KMS-11 (cell line): ENCODE data around the gene EXOC1.

ENCODE experiments used
- H2AFZ ChIP-seq: fragments of 200-600 bp; sonication (generic); 2 replicates; pipeline ENCODE4 v1.6.1; 2016; ENCODE audit warnings: antibody characterized with exemption, mixed run types, low read depth
- H3K27ac ChIP-seq: fragments of 200-600 bp; sonication (generic); 2 replicates; pipeline ENCODE4 v1.6.1; 2016; ENCODE audit warnings: mild to moderate bottlenecking, mixed run types
- H3K27me3 ChIP-seq: fragments of 200-600 bp; sonication (generic); 2 replicates; pipeline ENCODE4 v1.6.1; 2017; ENCODE audit warnings: mild to moderate bottlenecking, low read depth, mixed run types, moderate library complexity; ENCODE audit not compliant: insufficient read depth
- H3K36me3 ChIP-seq: fragments of 200-600 bp; sonication (generic); 2 replicates; pipeline ENCODE4 v1.6.1; 2017; ENCODE audit warnings: mild to moderate bottlenecking, mixed run types; ENCODE audit not compliant: insufficient read depth
- H3K4me1 ChIP-seq: fragments of 200-600 bp; sonication (generic); 2 replicates; pipeline ENCODE4 v1.6.1; 2016; ENCODE audit warnings: mild to moderate bottlenecking, low read depth, mixed run types; ENCODE audit not compliant: poor library complexity, severe bottlenecking
- H3K4me2 ChIP-seq: fragments of 200-600 bp; sonication (generic); 2 replicates; pipeline ENCODE4 v1.7.0; 2016; ENCODE audit warnings: mild to moderate bottlenecking, mixed run types
- H3K4me3 ChIP-seq: fragments of 200-600 bp; sonication (generic); IDR thresholded peaks from 2 replicates; pipeline ENCODE4 v1.6.1; 2017; ENCODE audit warnings: low read depth, low read length, mixed read lengths; ENCODE audit not compliant: insufficient read depth
- H3K79me2 ChIP-seq: fragments of 200-600 bp; sonication (generic); 2 replicates; pipeline ENCODE4 v1.6.1; 2016; ENCODE audit warnings: low read depth, mixed run types; ENCODE audit not compliant: insufficient read depth
- H3K9ac ChIP-seq: fragments of 200-600 bp; sonication (generic); 2 replicates; pipeline ENCODE4 v1.6.1; 2016; ENCODE audit warnings: mild to moderate bottlenecking, mixed run types
- H4K20me1 ChIP-seq: fragments of 200-600 bp; sonication (generic); 2 replicates; pipeline ENCODE4 v1.6.1; 2016; ENCODE audit warnings: mild to moderate bottlenecking, mixed run types; ENCODE audit not compliant: insufficient read depth
- TF ChIP-seq, protein P1 (sequence below): fragments of 200-600 bp; sonication (generic); conservative IDR thresholded peaks from 2 replicates; pipeline ENCODE4 v1.6.1; 2017; ENCODE audit warnings: low read depth, mild to moderate bottlenecking, antibody characterized with exemption, low read length, moderate library complexity, mixed read lengths

EXOC1 gene

DNA sequence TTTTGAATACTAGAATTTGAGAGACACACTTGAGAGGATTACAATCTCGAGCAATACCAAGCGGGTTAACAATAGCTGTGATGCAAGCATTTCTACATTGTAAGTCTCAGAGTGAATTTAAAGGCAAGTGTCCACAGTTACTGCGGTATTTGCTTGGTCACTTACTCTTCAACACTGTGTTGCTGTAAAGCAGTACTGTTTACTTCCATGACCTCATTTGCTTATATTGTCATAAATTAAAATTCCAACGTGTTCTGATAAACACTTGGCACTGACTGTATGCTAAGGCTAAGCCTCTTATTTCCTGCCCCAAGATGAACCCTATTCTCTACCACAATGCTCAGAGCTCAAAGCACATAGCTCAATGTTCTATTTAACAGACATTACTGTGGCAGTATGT, 22.7 kb upstream of the EXOC1 start:
- TF ChIP-seq, protein P1, sequence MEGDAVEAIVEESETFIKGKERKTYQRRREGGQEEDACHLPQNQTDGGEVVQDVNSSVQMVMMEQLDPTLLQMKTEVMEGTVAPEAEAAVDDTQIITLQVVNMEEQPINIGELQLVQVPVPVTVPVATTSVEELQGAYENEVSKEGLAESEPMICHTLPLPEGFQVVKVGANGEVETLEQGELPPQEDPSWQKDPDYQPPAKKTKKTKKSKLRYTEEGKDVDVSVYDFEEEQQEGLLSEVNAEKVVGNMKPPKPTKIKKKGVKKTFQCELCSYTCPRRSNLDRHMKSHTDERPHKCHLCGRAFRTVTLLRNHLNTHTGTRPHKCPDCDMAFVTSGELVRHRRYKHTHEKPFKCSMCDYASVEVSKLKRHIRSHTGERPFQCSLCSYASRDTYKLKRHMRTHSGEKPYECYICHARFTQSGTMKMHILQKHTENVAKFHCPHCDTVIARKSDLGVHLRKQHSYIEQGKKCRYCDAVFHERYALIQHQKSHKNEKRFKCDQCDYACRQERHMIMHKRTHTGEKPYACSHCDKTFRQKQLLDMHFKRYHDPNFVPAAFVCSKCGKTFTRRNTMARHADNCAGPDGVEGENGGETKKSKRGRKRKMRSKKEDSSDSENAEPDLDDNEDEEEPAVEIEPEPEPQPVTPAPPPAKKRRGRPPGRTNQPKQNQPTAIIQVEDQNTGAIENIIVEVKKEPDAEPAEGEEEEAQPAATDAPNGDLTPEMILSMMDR, result no peak
- Histone ChIP-seq H3K27me3 (no peaks in the 10 kb centered on the region), H3K4me2 (no peak overlapping the region), H3K4me3 (no peak overlapping the region), H3K79me2 (no peaks in the 10 kb centered on the region), H3K4me1 (no peaks in the 10 kb centered on the region), H3K36me3 (no peaks in the 10 kb centered on the region), H3K9ac (no peak overlapping the region), H2AFZ (no peak overlapping the region), H3K27ac (no peak overlapping the region), H4K20me1 (no peaks in the 10 kb centered on the region)

DNA sequence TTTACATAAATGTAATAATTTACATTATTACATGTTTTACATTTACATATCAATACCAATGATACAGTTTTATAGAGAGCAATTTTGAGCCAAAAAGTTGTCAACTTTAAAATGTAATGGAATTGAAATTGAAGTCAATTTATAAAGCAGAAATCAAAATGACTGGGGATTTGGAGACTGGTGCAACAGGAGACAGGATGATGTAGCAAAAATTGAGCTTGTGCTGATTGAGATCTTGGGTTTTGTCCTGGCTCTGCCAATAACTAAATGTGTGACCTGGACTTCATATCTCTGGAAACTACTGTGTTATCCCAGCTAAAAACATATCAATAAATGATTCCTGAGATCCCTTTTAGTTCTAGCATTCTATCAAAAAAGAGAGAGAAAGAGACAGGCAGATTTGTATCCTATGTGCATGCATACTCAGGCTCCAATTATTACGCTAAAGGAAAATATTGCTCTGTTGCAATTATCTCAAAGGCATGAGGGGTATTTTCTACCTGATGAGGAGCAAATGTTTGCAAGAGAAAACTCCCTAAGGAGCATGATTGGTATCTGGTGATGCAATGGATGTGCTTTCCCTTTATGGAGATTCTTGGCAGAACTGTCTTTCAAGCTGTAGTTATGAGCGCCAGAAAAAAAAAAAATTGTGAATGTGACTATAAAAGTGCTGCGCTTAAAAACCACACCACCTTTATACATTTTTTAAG, 19.2 kb upstream of the EXOC1 start:
- H3K4me1 ChIP-seq, result no peaks in the 10 kb centered on the region
- H2AFZ ChIP-seq, result no peak overlapping the region
- no peaks in the 10 kb centered on the region for H4K20me1 ChIP-seq
- no peak overlapping the region for H3K27ac ChIP-seq
- no peaks in the 10 kb centered on the region for H3K27me3 ChIP-seq
- H3K79me2 ChIP-seq, result no peaks in the 10 kb centered on the region
- no peaks in the 10 kb centered on the region for H3K36me3 ChIP-seq
- TF ChIP-seq, protein P1, result no peak
- no peak overlapping the region for H3K9ac ChIP-seq
- no peak overlapping the region for H3K4me3 ChIP-seq
- no peak overlapping the region for H3K4me2 ChIP-seq

DNA sequence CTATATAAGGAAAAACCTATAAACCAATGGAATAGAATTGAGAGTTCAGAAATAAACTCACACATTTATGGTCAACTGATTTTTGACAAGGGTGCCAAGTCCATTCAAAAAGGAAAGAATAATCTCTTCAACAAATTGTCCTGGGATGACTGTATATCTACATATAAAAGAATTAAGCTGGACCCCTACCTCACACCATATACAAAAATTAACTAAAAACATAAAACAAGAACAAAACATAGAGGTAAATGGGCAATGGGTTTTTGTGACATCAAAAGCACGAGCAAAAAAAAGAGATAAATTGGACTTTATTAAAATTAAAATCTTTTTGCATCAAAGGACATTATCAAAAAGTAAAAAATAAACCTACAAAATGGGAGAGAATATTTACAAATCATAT, 15.5 kb upstream of the EXOC1 start:
- H2AFZ ChIP-seq, result no peak overlapping the region
- no peak overlapping the region for H3K4me2 ChIP-seq
- no peaks in the 10 kb centered on the region for H3K4me1 ChIP-seq
- TF ChIP-seq, protein P1, result no peak
- no peaks in the 10 kb centered on the region for H3K36me3 ChIP-seq
- H4K20me1 ChIP-seq, result no peaks in the 10 kb centered on the region
- no peaks in the 10 kb centered on the region for H3K27me3 ChIP-seq
- no peak overlapping the region for H3K4me3 ChIP-seq
- H3K9ac ChIP-seq, result no peak overlapping the region
- H3K79me2 ChIP-seq, result no peaks in the 10 kb centered on the region
- no peak overlapping the region for H3K27ac ChIP-seq

DNA sequence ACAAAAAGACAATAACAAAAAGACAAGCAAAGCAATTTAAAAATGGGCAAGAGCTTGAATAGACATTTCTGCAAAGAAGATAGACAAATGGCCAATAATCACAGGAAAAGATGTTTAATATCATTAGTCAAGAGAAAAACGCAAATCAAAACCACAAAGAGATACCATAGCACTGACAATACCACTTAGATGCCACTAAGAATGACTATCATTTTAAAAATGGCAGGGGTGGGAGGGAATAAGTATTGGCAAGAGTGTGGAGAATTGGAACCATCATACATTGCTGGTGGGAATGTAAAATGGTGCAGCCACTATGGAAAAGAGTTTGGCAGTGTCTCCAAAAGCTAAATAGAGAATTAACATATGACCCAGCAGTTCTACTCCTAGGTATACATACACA, 15.1 kb upstream of the EXOC1 start:
- Histone ChIP-seq H3K4me1 (no peaks in the 10 kb centered on the region), H3K9ac (no peak overlapping the region), H3K27me3 (no peaks in the 10 kb centered on the region), H3K27ac (no peak overlapping the region), H3K4me2 (no peak overlapping the region), H3K79me2 (no peaks in the 10 kb centered on the region), H3K36me3 (no peaks in the 10 kb centered on the region), H3K4me3 (no peak overlapping the region), H2AFZ (no peak overlapping the region), H4K20me1 (no peaks in the 10 kb centered on the region)
- TF ChIP-seq, protein P1, result no peak
